Measurements from ENCODE around the gene RELB. TPM values are rescaled to one million over a fixed set of nuclear protein-coding genes. Genes with fewer than 3 reads are reported as not detected.
"Not testable (repeated sequence)": the region's sequence is repeated elsewhere in the genome, so short reads cannot be mapped to it uniquely, and the experiment has no call there.

Gene RELB
- total and polyA plus RNA-seq, 5 donors = 2.3 to 6.5 (median 3.0) TPM

GRCh38 chr19:44987148-44987675, 14.1 kb upstream of the RELB start:
- WGBS = 88% methylated on average over 20 of the region's 20 CpGs
- no peak for ATAC-seq
- intact Hi-C loops (cut with DNase I) = no loop called here

GRCh38 chr19:44988273-44988672, 13.0 kb upstream of the RELB start:
- H3K27me3 ChIP-seq (ENCODE audit: control insufficient read depth, insufficient read depth) = no peaks in the 10 kb centered on the region
- intact Hi-C loops (cut with DNase I) = no loop called here
- WGBS = 82% methylated on average over 9 of the region's 9 CpGs
- H3K27ac ChIP-seq (ENCODE audit: low read length) = no peak overlapping the region
- H3K4me3 ChIP-seq (ENCODE audit: low read length) = no peak overlapping the region
- H3K4me1 ChIP-seq (ENCODE audit: control insufficient read depth, insufficient read depth, low read length) = no peaks in the 10 kb centered on the region
- no peak for ATAC-seq
- DNase-seq = no peak
- no peaks in the 10 kb centered on the region for H3K9me3 ChIP-seq (ENCODE audit: control insufficient read depth, low read length)

More at GRCh38 chr19:44987148-44987675, 14.1 kb upstream of the RELB start:
- Histone ChIP-seq H3K4me1 (ENCODE audit: control insufficient read depth, insufficient read depth, low read length) (no peaks in the 10 kb centered on the region), H3K9me3 (ENCODE audit: control insufficient read depth, low read length) (no peaks in the 10 kb centered on the region), H3K4me3 (ENCODE audit: low read length) (no peak overlapping the region), H3K27me3 (ENCODE audit: control insufficient read depth, insufficient read depth) (no peaks in the 10 kb centered on the region), H3K27ac (ENCODE audit: low read length) (no peak overlapping the region)
- DNase-seq = peak in 1 of 3 donors; percentile 47

GRCh38 chr19:44988896-44989556, 12.2 kb upstream of the RELB start:
- H3K27me3 ChIP-seq (ENCODE audit: control insufficient read depth, insufficient read depth) = no peaks in the 10 kb centered on the region
- intact Hi-C loops (cut with DNase I) = no loop called here
- ATAC-seq (peak; percentile 9 to 34), DNase-seq (peak; percentile 73 to 88 (median 81))
- WGBS = 74% methylated on average over 15 of the region's 15 CpGs
- no peaks in the 10 kb centered on the region for H3K4me1 ChIP-seq (ENCODE audit: control insufficient read depth, insufficient read depth, low read length)
- H3K4me3 ChIP-seq (ENCODE audit: low read length) = no peak overlapping the region
- no peaks in the 10 kb centered on the region for H3K9me3 ChIP-seq (ENCODE audit: control insufficient read depth, low read length)
- H3K27ac ChIP-seq (ENCODE audit: low read length) = no peak overlapping the region

- WGBS = 90% methylated on average over 14 of the region's 14 CpGs
- Histone ChIP-seq H3K27me3 (ENCODE audit: control insufficient read depth, insufficient read depth) (no peaks in the 10 kb centered on the region), H3K4me1 (ENCODE audit: control insufficient read depth, insufficient read depth, low read length) (no peaks in the 10 kb centered on the region), H3K27ac (ENCODE audit: low read length) (no peak overlapping the region), H3K4me3 (ENCODE audit: low read length) (no peak overlapping the region), H3K9me3 (ENCODE audit: control insufficient read depth, low read length) (no peaks in the 10 kb centered on the region)
- ATAC-seq (no peak), DNase-seq (no peak)
- intact Hi-C loops (cut with DNase I) = no loop called here
These were observed 10.8 kb upstream of the RELB start for GRCh38 chr19:44990459-44990858.

GRCh38 chr19:44990966-44991365, 10.3 kb upstream of the RELB start:
- no peaks in the 10 kb centered on the region for H3K27me3 ChIP-seq (ENCODE audit: control insufficient read depth, insufficient read depth)
- no peak for ATAC-seq
- DNase-seq = peak in 1 of 3 donors; percentile 46
- no peaks in the 10 kb centered on the region for H3K9me3 ChIP-seq (ENCODE audit: control insufficient read depth, low read length)
- H3K4me1 ChIP-seq (ENCODE audit: control insufficient read depth, insufficient read depth, low read length) = no peaks in the 10 kb centered on the region
- WGBS = 93% methylated on average over 12 of the region's 12 CpGs
- no peak overlapping the region for H3K4me3 ChIP-seq (ENCODE audit: low read length)
- intact Hi-C loops (cut with DNase I) = no loop called here
- H3K27ac ChIP-seq (ENCODE audit: low read length) = no peak overlapping the region

- H3K4me1 ChIP-seq (ENCODE audit: control insufficient read depth, insufficient read depth, low read length) = no peaks in the 10 kb centered on the region
- H3K9me3 ChIP-seq (ENCODE audit: control insufficient read depth, low read length) = no peaks in the 10 kb centered on the region
- H3K27ac ChIP-seq (ENCODE audit: low read length) = no peak overlapping the region
- WGBS = 93% methylated on average over 44 of the region's 44 CpGs
- DNase-seq (no peak), ATAC-seq (no peak)
- no peaks in the 10 kb centered on the region for H3K27me3 ChIP-seq (ENCODE audit: control insufficient read depth, insufficient read depth)
- intact Hi-C loops (cut with DNase I) = no loop called here
- H3K4me3 ChIP-seq (ENCODE audit: low read length) = no peak overlapping the region
These were observed 8.7 kb upstream of the RELB start for GRCh38 chr19:44992336-44993163.

- WGBS = 82% methylated on average over 6 of the region's 6 CpGs
- ATAC-seq = no peak
- intact Hi-C loops (cut with DNase I) = no loop called here
These were observed 7.7 kb upstream of the RELB start for GRCh38 chr19:44993526-44993925.

GRCh38 chr19:44993926-44994537, 7.2 kb upstream of the RELB start:
- no peaks in the 10 kb centered on the region for H3K27me3 ChIP-seq (ENCODE audit: control insufficient read depth, insufficient read depth)
- H3K27ac ChIP-seq (ENCODE audit: low read length) = no peak overlapping the region
- WGBS = 88% methylated on average over 12 of the region's 12 CpGs
- ATAC-seq (no peak), DNase-seq (no peak)
- intact Hi-C loops (cut with DNase I) = no loop called here
- no peak overlapping the region for H3K4me3 ChIP-seq (ENCODE audit: low read length)
- H3K9me3 ChIP-seq (ENCODE audit: control insufficient read depth, low read length) = no peaks in the 10 kb centered on the region
- no peaks in the 10 kb centered on the region for H3K4me1 ChIP-seq (ENCODE audit: control insufficient read depth, insufficient read depth, low read length)

More at GRCh38 chr19:44993526-44993925, 7.7 kb upstream of the RELB start:
- H3K4me1 ChIP-seq (ENCODE audit: control insufficient read depth, insufficient read depth, low read length) = no peaks in the 10 kb centered on the region
- H3K9me3 ChIP-seq (ENCODE audit: control insufficient read depth, low read length) = no peaks in the 10 kb centered on the region
- no peak overlapping the region for H3K4me3 ChIP-seq (ENCODE audit: low read length)
- H3K27me3 ChIP-seq (ENCODE audit: control insufficient read depth, insufficient read depth) = no peaks in the 10 kb centered on the region
- DNase-seq = no peak
- no peak overlapping the region for H3K27ac ChIP-seq (ENCODE audit: low read length)

GRCh38 chr19:44998025-44998424, 3.2 kb upstream of the RELB start:
- no peak overlapping the region for H3K27ac ChIP-seq (ENCODE audit: low read length)
- WGBS = 86% methylated on average over 4 of the region's 4 CpGs
- ATAC-seq (no peak), DNase-seq (no peak)
- H3K4me1 ChIP-seq (ENCODE audit: control insufficient read depth, insufficient read depth, low read length) = no peaks in the 10 kb centered on the region
- H3K4me3 ChIP-seq (ENCODE audit: low read length) = no peak overlapping the region
- no peaks in the 10 kb centered on the region for H3K9me3 ChIP-seq (ENCODE audit: control insufficient read depth, low read length)
- no peaks in the 10 kb centered on the region for H3K27me3 ChIP-seq (ENCODE audit: control insufficient read depth, insufficient read depth)
- intact Hi-C loops (cut with DNase I) = no loop called here

GRCh38 chr19:44999131-44999925, 1.9 kb upstream of the RELB start:
- intact Hi-C loops (cut with DNase I); H3K27ac ChIP-seq (ENCODE audit: low read length): not testable (repeated sequence)
- WGBS = 76% methylated on average over 12 of the region's 12 CpGs

More at GRCh38 chr19:44999131-44999925, 1.9 kb upstream of the RELB start:
- ATAC-seq; H3K27me3 ChIP-seq (ENCODE audit: control insufficient read depth, insufficient read depth); H3K4me3 ChIP-seq (ENCODE audit: low read length); DNase-seq; H3K9me3 ChIP-seq (ENCODE audit: control insufficient read depth, low read length); H3K4me1 ChIP-seq (ENCODE audit: control insufficient read depth, insufficient read depth, low read length): not testable (repeated sequence)

Data from right cardiac atrium (tissue), 5 donors.